Common myeloid progenitor, CD34-positive (primary cell): Measurements from ENCODE around the gene ZNF300.
"Not testable (repeated sequence)": the region's sequence is repeated elsewhere in the genome, so short reads cannot be mapped to it uniquely, and the experiment has no call there.

Experiments
- CTCF ChIA-PET: fragments of 350-600 bp; sonication (Branson Sonifier 250); formaldehyde crosslinking; loops from one replicate; lab custom pipeline; 2021; ENCODE audit warnings: antibody characterized with exemption; lab: Charles Lee
- POLR2A ChIA-PET: fragments of 350-600 bp; sonication (Branson Sonifier 250); formaldehyde crosslinking; loops from one replicate; lab custom pipeline; 2021; ENCODE audit warnings: antibody characterized with exemption; lab: Charles Lee
- DNase-seq, 3 donors: peaks; one replicate each; pipeline versions ENCODE4 v3.0.0 to v3.0.0-alpha.2; 2013
- H3K27ac ChIP-seq, 2 experiments: 1 replicate in 1 of 2; 2 replicates in 1 of 2; pipeline ENCODE4 v1.7.0; 2013; ENCODE audit warnings: inconsistent platforms in 2 of 2, low read length in 2 of 2, mild to moderate bottlenecking in 2 of 2, low read depth in 1 of 2, moderate library complexity in 1 of 2; ENCODE audit not compliant: severe bottlenecking in 2 of 2, insufficient read depth in 1 of 2, poor library complexity in 1 of 2
- H3K27me3 ChIP-seq, 5 experiments: replicated peaks in 2 of 5; 1 replicate in 3 of 5; 2 replicates in 2 of 5; pipeline versions ENCODE4 v1.6.1 to v1.7.0; 2013; ENCODE audit warnings: low read length in 4 of 5, mild to moderate bottlenecking in 2 of 5, moderate library complexity in 2 of 5, inconsistent platforms in 1 of 5; ENCODE audit not compliant: insufficient read depth in 5 of 5, control insufficient read depth in 4 of 5
- H3K36me3 ChIP-seq, 4 experiments: 1 replicate in 2 of 4; 2 replicates in 2 of 4; pipeline versions ENCODE4 v1.6.1 to v1.7.0; 2013; ENCODE audit warnings: low read length in 3 of 4, control low read depth in 1 of 4, mild to moderate bottlenecking in 1 of 4; ENCODE audit not compliant: control insufficient read depth in 4 of 4, insufficient read depth in 4 of 4
- H3K4me1 ChIP-seq, 4 experiments: 1 replicate in 3 of 4; 2 replicates in 1 of 4; pipeline versions ENCODE4 v1.6.1 to v1.7.1; 2013; ENCODE audit warnings: low read length in 3 of 4, mild to moderate bottlenecking in 3 of 4, control low read depth in 1 of 4, inconsistent platforms in 1 of 4, moderate library complexity in 1 of 4; ENCODE audit not compliant: control insufficient read depth in 4 of 4, insufficient read depth in 4 of 4; ENCODE audit errors: control extremely low read depth in 1 of 4
- H3K4me3 ChIP-seq, 7 experiments: 1 replicate in 4 of 7; 2 replicates in 3 of 7; pipeline versions ENCODE4 v1.5.1 to v1.7.0; 2013; ENCODE audit warnings: mild to moderate bottlenecking in 7 of 7, low read length in 6 of 7, moderate library complexity in 6 of 7, inconsistent platforms in 2 of 7, low read depth in 2 of 7, control low read depth in 1 of 7; ENCODE audit not compliant: insufficient read depth in 4 of 7, control insufficient read depth in 1 of 7; ENCODE audit errors: extremely low read depth in 1 of 7
- H3K9me3 ChIP-seq, 5 experiments: 1 replicate in 4 of 5; 2 replicates in 1 of 5; pipeline versions ENCODE4 v1.6.1 to v1.7.1; 2013; ENCODE audit warnings: low read length in 4 of 5, mild to moderate bottlenecking in 2 of 5, inconsistent platforms in 1 of 5, low read depth in 1 of 5, moderate library complexity in 1 of 5; ENCODE audit not compliant: control insufficient read depth in 4 of 5, insufficient read depth in 2 of 5; ENCODE audit errors: control extremely low read depth in 1 of 5
- WGBS: methylation state at CpG from one replicate; pipeline ENCODE4 v1.1.5; 2013; ENCODE audit not compliant: insufficient coverage; 5-methylcytosine and 5-hydroxymethylcytosine counted together

Gene ZNF300

DNA sequence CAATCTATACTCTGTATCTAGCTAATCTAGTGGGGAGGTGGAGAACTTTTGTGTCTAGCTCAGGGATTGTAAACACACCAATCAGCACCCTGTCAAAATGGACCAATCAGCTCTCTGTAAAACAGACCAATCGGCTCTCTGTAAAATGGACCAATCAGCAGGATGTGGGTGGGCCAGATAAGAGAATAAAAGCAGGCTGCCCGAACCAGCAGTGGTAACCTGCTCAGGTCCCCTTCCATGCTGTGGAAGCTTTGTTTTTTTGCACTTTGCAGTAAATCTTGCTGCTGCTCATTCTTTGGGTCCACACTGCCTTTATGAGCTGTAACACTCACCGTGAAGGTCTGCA, 58.5 kb downstream of the ZNF300 start, which contains the start of gene IRGM:
TSS of gene IRGM (plus strand) at position 214 of the 346 bp plus-strand sequence. CDS start 1,603 bp downstream, outside the sequence.
- ChIA-PET POLR2A (interaction anchor here (1.7 kb wide), 1 partner anchor 66 kb away, joined by 3 read pairs; no protein-coding TSS in a partner anchor), CTCF (interaction anchor here (0.7 to 5.8 kb wide), 21 partner anchors 10 to 449 kb away, joined by 3 to 72 read pairs (median 5); partner anchors contain the start of genes RBM22 and SMIM3)
- H3K27ac ChIP-seq, H3K27me3 ChIP-seq, DNase-seq, H3K9me3 ChIP-seq, H3K36me3 ChIP-seq: not testable (repeated sequence)
- WGBS: 76% methylated on average over 3 of the region's 3 CpGs
- peak within 1 kb of the TSS in 5 of 7 experiments; percentile 15 to 62 (median 45) for H3K4me3 ChIP-seq
- peaks cover 0 to 13% (median 9%) of the 10 kb centered on the region in 4 experiments for H3K4me1 ChIP-seq

DNA sequence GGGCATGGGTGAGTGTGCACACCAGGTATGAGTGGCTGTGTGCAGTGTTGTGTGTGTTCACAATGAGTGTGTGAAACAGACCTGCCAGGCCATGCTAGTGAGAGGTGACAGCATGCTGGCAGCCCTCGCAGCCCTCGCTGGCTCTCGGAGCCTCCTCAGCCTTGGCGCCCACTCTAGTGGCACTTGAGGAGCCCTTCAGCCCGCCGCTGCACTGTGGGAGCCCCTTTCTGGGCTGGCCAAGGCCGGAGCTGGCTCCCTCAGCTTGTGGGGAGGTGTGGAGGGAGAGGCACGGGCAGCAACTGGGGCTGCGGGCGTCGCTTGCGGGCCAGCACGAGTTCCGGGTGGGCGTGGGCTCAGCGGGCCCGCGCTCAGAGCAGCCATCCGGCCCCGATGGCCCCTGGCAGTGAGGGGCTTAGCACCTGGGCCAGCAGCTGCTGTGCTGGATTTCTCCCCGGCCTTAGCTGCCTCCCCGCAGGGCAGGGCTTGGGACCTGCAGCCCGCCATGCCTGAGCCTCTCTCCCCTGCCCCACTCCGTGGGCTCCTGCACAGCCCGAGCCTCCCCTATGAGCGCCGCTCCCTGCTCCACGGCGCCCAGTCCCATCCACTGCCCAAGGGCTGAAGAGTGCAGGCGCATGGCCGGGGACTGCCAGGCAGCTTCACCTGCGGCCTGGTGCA, 59.5 kb downstream of the ZNF300 start:
- 87% methylated on average over 21 of the region's 32 CpGs for WGBS
- ChIA-PET CTCF (interaction anchor here (1.1 to 5.8 kb wide), 12 partner anchors 25 to 285 kb away, joined by 3 to 72 read pairs (median 12); partner anchors contain the start of gene SMIM3), POLR2A (interaction anchor here (1.7 kb wide), 1 partner anchor 66 kb away, joined by 3 read pairs; no protein-coding TSS in a partner anchor)
- not testable (repeated sequence) for H3K27me3 ChIP-seq, H3K9me3 ChIP-seq, H3K36me3 ChIP-seq, H3K27ac ChIP-seq, H3K4me3 ChIP-seq, DNase-seq
- peaks cover 0 to 13% (median 9%) of the 10 kb centered on the region in 4 experiments for H3K4me1 ChIP-seq
